ENCODE data around the gene SDC3.
A peak's percentile ranks its signal among the peaks of the same experiment; 100 is the strongest.
"Not testable (repeated sequence)": the region's sequence is repeated elsewhere in the genome, so short reads cannot be mapped to it uniquely, and the experiment has no call there.

The SDC3 gene

GRCh38 chr1:30953685-30954084 is 45.1 kb upstream of the SDC3 start:
- TF ChIP-seq CTCF (IDR thresholded peaks at IDR 0.05; ENCODE audit: low read depth, low read length): no peak
- TF ChIP-seq EZH2phosphoT487 (IDR thresholded peaks at IDR 0.05; ENCODE audit: low read depth): no peak
- no peak overlapping the region for H3K4me3 ChIP-seq (ENCODE audit: low read length)
- H2AFZ ChIP-seq (ENCODE audit: low read depth, low read length): no peak overlapping the region
- no peak overlapping the region for H3K4me2 ChIP-seq (ENCODE audit: low read length)
- H3K9ac ChIP-seq (ENCODE audit: low read length): no peak overlapping the region
- H3K4me1 ChIP-seq (ENCODE audit: low read length): peaks cover 30% of the 10 kb centered on the region
- peaks cover 48% of the 10 kb centered on the region for H3K36me3 ChIP-seq (replicated peaks; ENCODE audit: low read depth, low read length)
- H3K79me2 ChIP-seq (ENCODE audit: low read length): peaks cover 31% of the 10 kb centered on the region
- H4K20me1 ChIP-seq (ENCODE audit: insufficient read depth, low read length): peaks cover 33% of the 10 kb centered on the region
- no peaks in the 10 kb centered on the region for H3K27me3 ChIP-seq (ENCODE audit: low read depth, low read length)
- H3K27ac ChIP-seq (ENCODE audit: low read length): no peak overlapping the region
- no peaks in the 10 kb centered on the region for H3K9me3 ChIP-seq (ENCODE audit: insufficient read depth, low read length)

- Histone ChIP-seq H2AFZ (ENCODE audit: low read depth, low read length) (no peak overlapping the region), H3K4me1 (ENCODE audit: low read length) (peaks cover 16% of the 10 kb centered on the region), H3K4me3 (ENCODE audit: low read length) (no peak overlapping the region), H3K9ac (ENCODE audit: low read length) (no peak overlapping the region), H3K4me2 (ENCODE audit: low read length) (no peak overlapping the region), H3K27me3 (ENCODE audit: low read depth, low read length) (no peaks in the 10 kb centered on the region), H3K36me3 (replicated peaks; ENCODE audit: low read depth, low read length) (peaks cover 52% of the 10 kb centered on the region), H3K27ac (ENCODE audit: low read length) (no peak overlapping the region), H4K20me1 (ENCODE audit: insufficient read depth, low read length) (peaks cover 18% of the 10 kb centered on the region), H3K9me3 (ENCODE audit: insufficient read depth, low read length) (no peaks in the 10 kb centered on the region), H3K79me2 (ENCODE audit: low read length) (peaks cover 26% of the 10 kb centered on the region)
- no peak for TF ChIP-seq EZH2phosphoT487 (IDR thresholded peaks at IDR 0.05; ENCODE audit: low read depth)
- no peak for TF ChIP-seq CTCF (IDR thresholded peaks at IDR 0.05; ENCODE audit: low read depth, low read length)
Observed at GRCh38 chr1:30952098-30952497, 43.5 kb upstream of the SDC3 start.

- Histone ChIP-seq H3K4me1 (ENCODE audit: low read length) (peaks cover 16% of the 10 kb centered on the region), H3K9me3 (ENCODE audit: insufficient read depth, low read length) (no peaks in the 10 kb centered on the region), H3K27ac (ENCODE audit: low read length) (no peak overlapping the region), H2AFZ (ENCODE audit: low read depth, low read length) (no peak overlapping the region), H3K9ac (ENCODE audit: low read length) (no peak overlapping the region), H3K79me2 (ENCODE audit: low read length) (peaks cover 17% of the 10 kb centered on the region), H3K4me3 (ENCODE audit: low read length) (no peak overlapping the region), H3K4me2 (ENCODE audit: low read length) (no peak overlapping the region), H3K27me3 (ENCODE audit: low read depth, low read length) (no peaks in the 10 kb centered on the region), H3K36me3 (replicated peaks; ENCODE audit: low read depth, low read length) (peaks cover 51% of the 10 kb centered on the region), H4K20me1 (ENCODE audit: insufficient read depth, low read length) (peaks cover 12% of the 10 kb centered on the region)
- TF ChIP-seq CTCF (IDR thresholded peaks at IDR 0.05; ENCODE audit: low read depth, low read length) (no peak), EZH2phosphoT487 (IDR thresholded peaks at IDR 0.05; ENCODE audit: low read depth) (no peak)
Observed at GRCh38 chr1:30950700-30951099, 42.1 kb upstream of the SDC3 start.

- H3K4me2 ChIP-seq (ENCODE audit: low read length): no peak overlapping the region
- H3K9me3 ChIP-seq (ENCODE audit: insufficient read depth, low read length): no peaks in the 10 kb centered on the region
- no peaks in the 10 kb centered on the region for H3K27me3 ChIP-seq (ENCODE audit: low read depth, low read length)
- no peak for TF ChIP-seq CTCF (IDR thresholded peaks at IDR 0.05; ENCODE audit: low read depth, low read length)
- no peak for TF ChIP-seq EZH2phosphoT487 (IDR thresholded peaks at IDR 0.05; ENCODE audit: low read depth)
- peaks cover 16% of the 10 kb centered on the region for H3K4me1 ChIP-seq (ENCODE audit: low read length)
- peaks cover 55% of the 10 kb centered on the region for H3K36me3 ChIP-seq (replicated peaks; ENCODE audit: low read depth, low read length)
- H3K9ac ChIP-seq (ENCODE audit: low read length): no peak overlapping the region
- H3K79me2 ChIP-seq (ENCODE audit: low read length): peaks cover 15% of the 10 kb centered on the region
- no peak overlapping the region for H3K27ac ChIP-seq (ENCODE audit: low read length)
- H4K20me1 ChIP-seq (ENCODE audit: insufficient read depth, low read length): peaks cover 12% of the 10 kb centered on the region
- no peak overlapping the region for H2AFZ ChIP-seq (ENCODE audit: low read depth, low read length)
- no peak overlapping the region for H3K4me3 ChIP-seq (ENCODE audit: low read length)
Observed at GRCh38 chr1:30950053-30950452, 41.5 kb upstream of the SDC3 start.

- H3K27me3 ChIP-seq (ENCODE audit: low read depth, low read length); H3K4me3 ChIP-seq (ENCODE audit: low read length); H2AFZ ChIP-seq (ENCODE audit: low read depth, low read length); H3K9ac ChIP-seq (ENCODE audit: low read length); H3K9me3 ChIP-seq (ENCODE audit: insufficient read depth, low read length); H3K4me2 ChIP-seq (ENCODE audit: low read length): not testable (repeated sequence)
- Histone ChIP-seq H3K4me1 (ENCODE audit: low read length) (peaks cover 16% of the 10 kb centered on the region), H3K36me3 (replicated peaks; ENCODE audit: low read depth, low read length) (peaks cover 55% of the 10 kb centered on the region), H3K27ac (ENCODE audit: low read length) (peak overlapping the region; percentile 34), H3K79me2 (ENCODE audit: low read length) (peaks cover 15% of the 10 kb centered on the region), H4K20me1 (ENCODE audit: insufficient read depth, low read length) (peaks cover 12% of the 10 kb centered on the region)
Observed at GRCh38 chr1:30949487-30949838, 40.9 kb upstream of the SDC3 start.

GRCh38 chr1:30948813-30949486 is 40.4 kb upstream of the SDC3 start:
- H3K36me3 ChIP-seq (replicated peaks; ENCODE audit: low read depth, low read length): peaks cover 54% of the 10 kb centered on the region
- peaks cover 12% of the 10 kb centered on the region for H4K20me1 ChIP-seq (ENCODE audit: insufficient read depth, low read length)
- H3K4me3 ChIP-seq (ENCODE audit: low read length); H3K27ac ChIP-seq (ENCODE audit: low read length); H3K9me3 ChIP-seq (ENCODE audit: insufficient read depth, low read length); H3K9ac ChIP-seq (ENCODE audit: low read length); H2AFZ ChIP-seq (ENCODE audit: low read depth, low read length); H3K27me3 ChIP-seq (ENCODE audit: low read depth, low read length); H3K4me2 ChIP-seq (ENCODE audit: low read length): not testable (repeated sequence)
- H3K79me2 ChIP-seq (ENCODE audit: low read length): peaks cover 15% of the 10 kb centered on the region
- H3K4me1 ChIP-seq (ENCODE audit: low read length): peaks cover 16% of the 10 kb centered on the region

Measured in OCI-LY3 (cell line).